KMS-11 (cell line): ENCODE measurements around the gene TMEM242.

Source experiments
- H2AFZ ChIP-seq: fragments of 200-600 bp; sonication (generic); 2 replicates; pipeline ENCODE4 v1.6.1; 2016; ENCODE audit warnings: antibody characterized with exemption, mixed run types, low read depth
- H3K27ac ChIP-seq: fragments of 200-600 bp; sonication (generic); 2 replicates; pipeline ENCODE4 v1.6.1; 2016; ENCODE audit warnings: mild to moderate bottlenecking, mixed run types
- H3K27me3 ChIP-seq: fragments of 200-600 bp; sonication (generic); 2 replicates; pipeline ENCODE4 v1.6.1; 2017; ENCODE audit warnings: mild to moderate bottlenecking, low read depth, mixed run types, moderate library complexity; ENCODE audit not compliant: insufficient read depth
- H3K36me3 ChIP-seq: fragments of 200-600 bp; sonication (generic); 2 replicates; pipeline ENCODE4 v1.6.1; 2017; ENCODE audit warnings: mild to moderate bottlenecking, mixed run types; ENCODE audit not compliant: insufficient read depth
- H3K4me1 ChIP-seq: fragments of 200-600 bp; sonication (generic); 2 replicates; pipeline ENCODE4 v1.6.1; 2016; ENCODE audit warnings: mild to moderate bottlenecking, low read depth, mixed run types; ENCODE audit not compliant: poor library complexity, severe bottlenecking
- H3K4me2 ChIP-seq: fragments of 200-600 bp; sonication (generic); 2 replicates; pipeline ENCODE4 v1.7.0; 2016; ENCODE audit warnings: mild to moderate bottlenecking, mixed run types
- H3K4me3 ChIP-seq: fragments of 200-600 bp; sonication (generic); IDR thresholded peaks from 2 replicates; pipeline ENCODE4 v1.6.1; 2017; ENCODE audit warnings: low read depth, low read length, mixed read lengths; ENCODE audit not compliant: insufficient read depth
- H3K79me2 ChIP-seq: fragments of 200-600 bp; sonication (generic); 2 replicates; pipeline ENCODE4 v1.6.1; 2016; ENCODE audit warnings: low read depth, mixed run types; ENCODE audit not compliant: insufficient read depth
- H3K9ac ChIP-seq: fragments of 200-600 bp; sonication (generic); 2 replicates; pipeline ENCODE4 v1.6.1; 2016; ENCODE audit warnings: mild to moderate bottlenecking, mixed run types
- H4K20me1 ChIP-seq: fragments of 200-600 bp; sonication (generic); 2 replicates; pipeline ENCODE4 v1.6.1; 2016; ENCODE audit warnings: mild to moderate bottlenecking, mixed run types; ENCODE audit not compliant: insufficient read depth
- TF ChIP-seq, protein P1 (sequence below): fragments of 200-600 bp; sonication (generic); conservative IDR thresholded peaks from 2 replicates; pipeline ENCODE4 v1.6.1; 2017; ENCODE audit warnings: low read depth, mild to moderate bottlenecking, antibody characterized with exemption, low read length, moderate library complexity, mixed read lengths

Gene TMEM242

DNA sequence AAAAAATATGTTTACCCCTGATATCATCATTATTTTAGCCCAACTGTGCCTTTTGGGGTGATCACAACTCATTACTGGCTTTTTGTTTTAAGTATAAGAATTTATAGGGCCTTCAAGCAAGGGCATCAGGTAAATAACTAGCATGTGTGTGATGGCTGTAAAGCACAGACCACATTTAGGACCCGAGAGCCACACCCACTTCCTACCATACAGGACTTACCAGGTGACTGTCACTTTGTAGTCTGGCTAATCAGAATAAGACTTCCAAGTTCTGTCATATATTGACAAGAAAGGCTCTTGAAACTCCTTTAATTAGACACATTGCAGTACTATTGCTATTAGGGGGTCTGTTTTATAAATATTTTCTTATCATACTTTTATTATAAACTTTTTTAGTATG is 31.1 kb downstream of the TMEM242 start:
- Histone ChIP-seq H3K4me3 (no peak overlapping the region), H3K36me3 (no peaks in the 10 kb centered on the region), H3K27ac (no peak overlapping the region), H2AFZ (no peak overlapping the region), H3K4me2 (no peak overlapping the region), H3K4me1 (no peaks in the 10 kb centered on the region), H3K9ac (no peak overlapping the region), H3K79me2 (no peaks in the 10 kb centered on the region), H4K20me1 (no peaks in the 10 kb centered on the region), H3K27me3 (no peaks in the 10 kb centered on the region)
- TF ChIP-seq, protein P1, sequence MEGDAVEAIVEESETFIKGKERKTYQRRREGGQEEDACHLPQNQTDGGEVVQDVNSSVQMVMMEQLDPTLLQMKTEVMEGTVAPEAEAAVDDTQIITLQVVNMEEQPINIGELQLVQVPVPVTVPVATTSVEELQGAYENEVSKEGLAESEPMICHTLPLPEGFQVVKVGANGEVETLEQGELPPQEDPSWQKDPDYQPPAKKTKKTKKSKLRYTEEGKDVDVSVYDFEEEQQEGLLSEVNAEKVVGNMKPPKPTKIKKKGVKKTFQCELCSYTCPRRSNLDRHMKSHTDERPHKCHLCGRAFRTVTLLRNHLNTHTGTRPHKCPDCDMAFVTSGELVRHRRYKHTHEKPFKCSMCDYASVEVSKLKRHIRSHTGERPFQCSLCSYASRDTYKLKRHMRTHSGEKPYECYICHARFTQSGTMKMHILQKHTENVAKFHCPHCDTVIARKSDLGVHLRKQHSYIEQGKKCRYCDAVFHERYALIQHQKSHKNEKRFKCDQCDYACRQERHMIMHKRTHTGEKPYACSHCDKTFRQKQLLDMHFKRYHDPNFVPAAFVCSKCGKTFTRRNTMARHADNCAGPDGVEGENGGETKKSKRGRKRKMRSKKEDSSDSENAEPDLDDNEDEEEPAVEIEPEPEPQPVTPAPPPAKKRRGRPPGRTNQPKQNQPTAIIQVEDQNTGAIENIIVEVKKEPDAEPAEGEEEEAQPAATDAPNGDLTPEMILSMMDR, result no peak

DNA sequence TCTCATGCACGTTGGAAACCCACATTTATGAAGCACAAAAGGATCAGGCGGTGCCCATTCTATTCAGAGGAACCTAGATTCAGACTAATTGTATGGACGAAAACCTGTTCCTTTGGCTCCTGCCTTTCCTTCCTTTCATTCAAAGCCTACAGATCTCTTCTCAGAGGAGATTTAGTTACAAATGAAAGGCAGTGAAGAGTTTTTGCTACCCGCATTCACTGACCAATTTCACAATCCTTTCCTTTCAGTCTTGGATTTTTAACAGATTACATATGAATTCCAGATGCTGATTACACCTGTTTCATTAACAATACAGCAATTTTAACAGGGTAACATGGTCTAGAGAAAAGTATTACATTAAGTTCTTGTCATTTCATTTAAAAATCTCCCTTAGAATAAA is 32.0 kb downstream of the TMEM242 start:
- Histone ChIP-seq H3K79me2 (no peaks in the 10 kb centered on the region), H3K4me3 (no peak overlapping the region), H3K27ac (no peak overlapping the region), H3K4me1 (no peaks in the 10 kb centered on the region), H3K36me3 (no peaks in the 10 kb centered on the region), H2AFZ (no peak overlapping the region), H3K9ac (no peak overlapping the region), H3K4me2 (no peak overlapping the region), H4K20me1 (no peaks in the 10 kb centered on the region), H3K27me3 (no peaks in the 10 kb centered on the region)
- TF ChIP-seq, protein P1, result no peak

DNA sequence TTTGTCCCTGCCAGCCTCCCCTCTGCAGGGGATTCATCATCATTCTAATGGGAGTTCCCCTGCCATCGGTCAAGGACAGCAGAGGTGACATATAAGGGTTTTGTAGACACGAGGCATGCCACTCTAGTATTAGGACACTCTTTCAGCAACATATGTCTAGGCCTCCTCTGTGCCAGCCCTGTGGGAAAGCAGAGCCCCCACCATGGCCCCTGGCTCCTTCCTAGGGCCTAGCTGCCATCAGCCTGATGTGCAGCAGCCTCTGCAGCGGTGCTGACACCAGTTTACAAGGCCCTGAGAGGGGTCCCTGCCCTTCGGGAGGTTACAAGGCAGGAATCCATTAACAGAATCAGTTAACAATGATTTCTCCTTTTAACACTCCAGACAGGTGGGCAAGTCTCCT is 32.5 kb downstream of the TMEM242 start:
- no peak overlapping the region for H3K4me3 ChIP-seq

DNA sequence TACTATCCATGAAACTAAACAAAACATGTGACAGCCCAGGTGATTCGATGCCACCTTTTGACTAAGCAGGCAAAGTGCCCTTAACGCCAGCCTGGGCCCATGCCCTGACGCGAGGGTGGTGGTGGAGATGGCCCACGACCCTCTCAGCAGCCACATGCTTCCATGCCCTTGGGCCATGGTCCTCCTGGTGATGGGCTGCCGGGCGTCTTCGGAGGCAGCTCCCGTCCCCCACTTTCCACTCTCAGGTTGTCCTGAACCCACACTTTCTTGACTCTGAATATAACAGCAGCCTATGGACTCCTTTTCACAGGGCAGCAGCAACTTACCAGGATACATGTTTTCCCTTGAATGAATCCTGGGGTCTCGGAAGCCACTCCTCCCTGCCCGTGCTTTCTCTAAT is 33.6 kb downstream of the TMEM242 start:
- Histone ChIP-seq H3K27ac (no peak overlapping the region), H2AFZ (no peak overlapping the region), H4K20me1 (no peaks in the 10 kb centered on the region), H3K4me2 (no peak overlapping the region), H3K4me3 (no peak overlapping the region), H3K36me3 (no peaks in the 10 kb centered on the region), H3K9ac (no peak overlapping the region), H3K27me3 (no peaks in the 10 kb centered on the region), H3K79me2 (no peaks in the 10 kb centered on the region), H3K4me1 (no peaks in the 10 kb centered on the region)
- TF ChIP-seq, protein P1, result no peak

More for the DNA sequence above, 32.5 kb downstream of the TMEM242 start:
- Histone ChIP-seq H3K9ac (no peak overlapping the region), H3K27me3 (no peaks in the 10 kb centered on the region), H3K4me1 (no peaks in the 10 kb centered on the region), H3K27ac (no peak overlapping the region), H3K36me3 (no peaks in the 10 kb centered on the region), H4K20me1 (no peaks in the 10 kb centered on the region), H3K4me2 (no peak overlapping the region), H2AFZ (no peak overlapping the region), H3K79me2 (no peaks in the 10 kb centered on the region)
- TF ChIP-seq, protein P1, result no peak
